Brain microvascular endothelial cell (primary cell): Measurements from ENCODE around the gene GPR63.
A peak's percentile ranks its signal among the peaks of the same experiment; 100 is the strongest.

Source experiments
- DNase-seq: peaks from one replicate; pipeline ENCODE4 v3.0.0-alpha.2; 2020
- H3K27ac ChIP-seq: fragments of 250-450 bp; sonication (Bioruptor Pico); 2 replicates; pipeline ENCODE4 v1.5.1; 2020; ENCODE audit warnings: mild to moderate bottlenecking, moderate library complexity
- H3K27me3 ChIP-seq: fragments of 250-450 bp; sonication (Bioruptor Pico); replicated peaks from 2 replicates; pipeline ENCODE4 v1.5.1; 2020; ENCODE audit warnings: mild to moderate bottlenecking
- H3K36me3 ChIP-seq: fragments of 250-450 bp; sonication (Bioruptor Pico); replicated peaks from 2 replicates; pipeline ENCODE4 v1.5.1; 2020; ENCODE audit warnings: mild to moderate bottlenecking
- H3K4me3 ChIP-seq: 2 replicates; pipeline ENCODE4 v1.5.1; 2011; ENCODE audit warnings: low read depth, mild to moderate bottlenecking, control low read depth, low read length, moderate library complexity
- CTCF ChIP-seq: IDR thresholded peaks from 2 replicates; pipeline ENCODE4 v1.5.1; 2011; ENCODE audit warnings: low read depth, mild to moderate bottlenecking, moderate library complexity, low read length, control low read depth, inconsistent platforms; ENCODE audit errors: missing control alignments
- in situ Hi-C: cut with HindIII; loops from 2 replicates; pipeline ENCODE4 v1.10.0; 2017; ENCODE audit warnings: low sequenced_read_pairs, low pct_ligation_motif_present

Gene GPR63

DNA sequence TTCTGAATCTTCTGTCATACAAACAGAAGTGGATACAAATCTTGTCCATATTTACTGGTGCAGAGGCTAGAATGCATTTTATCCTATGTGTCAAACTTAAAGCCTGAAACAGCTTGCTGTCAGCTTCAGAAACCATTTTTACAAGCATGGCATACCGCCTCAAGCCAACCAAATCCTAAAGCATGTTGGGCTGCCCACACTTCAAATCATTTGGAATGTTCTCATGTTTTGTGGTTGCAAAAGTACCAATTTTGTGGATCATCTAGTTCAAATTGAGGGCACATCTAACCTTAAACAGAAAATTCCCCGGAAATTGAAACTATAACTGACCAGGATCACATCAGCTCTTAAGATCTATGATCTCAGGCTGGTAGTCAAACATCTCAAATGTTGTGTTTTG is 3.2 kb downstream of the GPR63 start:
- no peak for DNase-seq
- Histone ChIP-seq H3K27ac (no peak overlapping the region), H3K27me3 (no peaks in the 10 kb centered on the region), H3K4me3 (no peak overlapping the region), H3K36me3 (no peaks in the 10 kb centered on the region)
- TF ChIP-seq CTCF = no peak
- in situ Hi-C loops = no loop called here

DNA sequence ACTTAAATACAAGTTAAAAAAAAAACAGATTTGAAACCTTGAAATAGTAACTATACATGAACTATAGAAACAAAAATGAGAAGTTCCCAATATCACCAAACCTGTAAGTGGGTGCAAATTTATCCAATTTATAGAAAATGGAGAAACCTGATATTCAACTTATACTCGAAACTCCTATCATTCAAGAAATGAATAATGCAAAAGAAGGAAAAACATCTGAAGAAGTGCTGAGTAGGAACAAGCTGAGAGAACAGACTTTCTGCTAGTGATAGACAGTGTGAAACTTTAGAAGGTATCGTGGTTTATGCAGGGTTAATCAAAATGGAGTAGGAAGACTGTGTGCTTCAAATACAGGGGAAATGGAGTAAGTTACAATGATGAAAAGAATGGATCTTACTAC is 4.5 kb downstream of the GPR63 start:
- Histone ChIP-seq H3K4me3 (no peak overlapping the region), H3K27ac (no peak overlapping the region), H3K36me3 (no peaks in the 10 kb centered on the region), H3K27me3 (no peaks in the 10 kb centered on the region)
- no peak for TF ChIP-seq CTCF
- no peak for DNase-seq
- in situ Hi-C loops = no loop called here

DNA sequence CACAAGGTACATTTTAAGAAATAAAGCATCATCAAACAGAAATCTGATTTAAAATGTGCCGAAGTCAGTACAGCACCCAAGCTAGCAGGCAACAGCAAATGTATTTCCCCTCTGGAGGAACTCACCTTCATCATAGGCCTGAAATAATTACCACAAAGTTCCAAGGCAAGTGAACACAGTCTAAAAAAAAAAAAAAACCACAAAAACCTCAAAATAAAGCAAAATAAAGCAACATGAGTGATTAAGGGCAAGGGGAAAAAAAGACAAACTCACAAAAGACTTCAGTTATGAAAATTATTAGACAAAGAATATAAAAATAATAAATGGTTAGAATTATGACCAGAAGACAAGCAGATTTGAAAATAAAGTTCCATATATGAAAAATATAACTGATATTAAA is 10.4 kb downstream of the GPR63 start:
- no peak overlapping the region for H3K27ac ChIP-seq
- H3K36me3 ChIP-seq = no peaks in the 10 kb centered on the region
- no peak for TF ChIP-seq CTCF
- in situ Hi-C loops = no loop called here
- no peak for DNase-seq
- H3K4me3 ChIP-seq = no peak overlapping the region
- H3K27me3 ChIP-seq = no peaks in the 10 kb centered on the region

DNA sequence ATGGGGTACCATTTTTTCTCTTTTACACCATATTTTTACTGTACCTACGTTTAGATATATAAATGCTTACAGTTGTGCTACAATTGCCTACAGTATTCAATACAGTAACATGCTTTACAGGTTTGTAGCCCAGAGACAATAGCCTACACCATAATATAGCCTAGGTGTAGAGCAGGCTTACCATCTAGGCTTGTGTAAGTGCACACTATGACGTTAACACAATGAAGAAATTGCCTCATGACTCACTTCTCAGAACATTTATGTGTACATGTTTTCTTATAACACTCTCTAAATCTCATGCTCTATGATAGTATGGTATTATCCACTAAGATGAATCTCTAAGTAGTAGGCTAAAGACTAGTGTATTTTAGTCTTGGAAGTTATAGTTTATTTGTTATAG is 13.5 kb downstream of the GPR63 start:
- no peaks in the 10 kb centered on the region for H3K36me3 ChIP-seq
- H3K4me3 ChIP-seq = no peak overlapping the region
- no peak for DNase-seq
- no peak for TF ChIP-seq CTCF
- H3K27me3 ChIP-seq = no peaks in the 10 kb centered on the region
- in situ Hi-C loops = no loop called here
- H3K27ac ChIP-seq = no peak overlapping the region

GRCh38 chr6:96821034-96821433 is 16.2 kb downstream of the GPR63 start:
- H3K4me3 ChIP-seq = no peak overlapping the region
- in situ Hi-C loops = no loop called here
- no peak overlapping the region for H3K27ac ChIP-seq
- no peak for DNase-seq
- no peaks in the 10 kb centered on the region for H3K36me3 ChIP-seq
- no peak for TF ChIP-seq CTCF
- H3K27me3 ChIP-seq = no peaks in the 10 kb centered on the region

DNA sequence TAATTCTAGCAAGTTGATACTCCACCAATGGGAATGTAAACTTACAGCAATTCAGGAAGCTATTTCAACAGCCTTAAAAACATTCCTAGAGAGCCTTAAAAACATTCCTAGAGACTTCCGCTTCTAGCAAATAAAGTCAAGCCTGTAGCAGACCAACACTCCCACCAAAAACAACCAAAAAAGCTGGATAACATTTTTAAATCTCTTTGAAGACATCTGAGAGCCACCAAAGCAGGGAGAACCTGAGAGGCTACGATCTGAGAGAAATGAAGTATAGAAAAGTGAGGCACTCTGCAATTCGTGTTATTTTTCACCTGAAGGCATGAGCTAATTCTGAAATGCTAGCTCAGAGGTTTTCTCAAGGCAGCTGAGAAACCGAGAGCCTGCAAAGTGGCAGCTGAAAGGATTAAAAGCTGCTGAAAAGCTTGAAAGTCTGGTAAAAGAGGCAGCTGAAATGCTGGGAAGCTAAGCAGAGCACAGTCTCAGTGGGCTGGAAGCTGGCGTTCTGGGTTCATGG is 20.9 kb downstream of the GPR63 start:
- in situ Hi-C loops = no loop called here
- peak overlapping the region; percentile 6 for H3K4me3 ChIP-seq
- TF ChIP-seq CTCF = no peak
- H3K27ac ChIP-seq = no peak overlapping the region
- H3K27me3 ChIP-seq = no peaks in the 10 kb centered on the region
- H3K36me3 ChIP-seq = no peaks in the 10 kb centered on the region
- no peak for DNase-seq
